GM18861 (cell line): ENCODE measurements around the gene PHACTR1.
"Not testable (repeated sequence)": the region's sequence is repeated elsewhere in the genome, so short reads cannot be mapped to it uniquely, and the experiment has no call there.

Source experiments
- ATAC-seq: cut with Tn5 transposase; IDR thresholded peaks from one replicate; pipeline ENCODE4 v1.9.1; 2021; ENCODE audit not compliant: unreplicated experiment

PHACTR1 gene

DNA sequence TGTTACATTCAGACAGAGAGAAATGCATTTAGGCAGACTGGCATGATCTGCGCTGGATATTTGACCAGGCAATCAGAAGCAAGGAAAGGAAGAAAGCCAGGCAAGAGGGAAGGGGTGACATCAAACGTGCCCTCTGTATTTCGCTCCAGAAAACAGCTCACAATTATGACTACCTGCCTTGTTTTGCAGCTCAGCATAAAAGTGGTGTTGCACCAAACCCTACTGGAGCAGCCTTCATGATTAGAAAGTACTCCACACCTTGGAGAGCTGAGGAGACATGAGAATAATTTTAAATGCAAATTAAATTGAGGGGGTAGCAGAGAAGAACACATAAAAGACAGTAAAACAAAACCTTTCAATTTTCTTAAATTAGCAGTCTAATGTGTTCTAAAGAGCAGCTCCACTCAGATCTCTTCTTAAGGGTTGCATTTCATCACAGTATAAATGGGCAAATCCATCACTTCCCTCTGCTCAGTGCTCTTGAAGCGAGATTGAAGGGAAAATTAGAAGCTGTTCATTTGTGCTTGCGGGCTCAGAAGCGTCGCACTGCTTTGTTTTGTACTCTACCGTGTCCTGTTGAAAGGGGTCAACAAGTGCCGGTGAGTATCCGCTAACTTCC, at the start of gene PHACTR1:
Gene PHACTR1, plus strand, starts transcription at position 470 of the 619 bp plus-strand sequence.
- no peak for ATAC-seq

DNA sequence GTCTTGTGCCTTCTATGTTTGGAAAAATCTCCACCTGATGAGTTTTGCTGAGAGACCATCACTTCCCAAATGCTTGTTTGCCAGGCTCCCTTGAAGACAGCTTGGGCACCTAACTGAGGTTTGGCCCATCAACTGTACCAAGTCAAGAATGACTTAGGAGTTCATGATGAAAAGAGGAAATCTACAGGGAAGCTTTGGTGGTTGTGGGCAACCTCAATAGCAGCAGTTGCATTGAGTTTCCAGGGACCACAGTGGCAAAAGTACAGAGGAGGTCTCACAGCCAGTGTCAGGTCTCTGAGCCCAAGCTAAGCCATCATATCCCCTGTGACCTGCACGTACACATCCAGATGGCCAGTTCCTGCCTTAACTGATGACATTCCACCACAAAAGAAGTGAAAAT, 49.7 kb upstream of the PHACTR1 start:
- ATAC-seq: no peak

DNA sequence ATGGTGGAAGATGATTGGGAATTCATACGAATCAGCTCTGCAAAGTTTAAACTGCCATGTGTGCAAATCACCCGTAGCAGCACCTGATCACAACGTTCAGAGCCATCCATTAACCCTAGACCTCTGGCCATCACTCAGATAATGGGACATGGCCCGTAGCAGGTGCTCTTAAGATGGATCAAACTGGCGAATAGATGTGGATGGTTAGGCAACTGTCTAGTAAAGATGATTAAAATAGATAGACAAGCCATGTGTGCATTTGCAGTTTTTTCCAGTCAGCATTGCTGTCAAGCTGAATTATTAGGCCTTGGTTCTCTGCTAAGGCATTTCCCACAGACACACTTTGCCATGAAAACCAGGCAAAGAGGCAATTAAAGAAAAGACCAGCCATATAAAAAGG, 40.6 kb upstream of the PHACTR1 start:
- no peak for ATAC-seq

DNA sequence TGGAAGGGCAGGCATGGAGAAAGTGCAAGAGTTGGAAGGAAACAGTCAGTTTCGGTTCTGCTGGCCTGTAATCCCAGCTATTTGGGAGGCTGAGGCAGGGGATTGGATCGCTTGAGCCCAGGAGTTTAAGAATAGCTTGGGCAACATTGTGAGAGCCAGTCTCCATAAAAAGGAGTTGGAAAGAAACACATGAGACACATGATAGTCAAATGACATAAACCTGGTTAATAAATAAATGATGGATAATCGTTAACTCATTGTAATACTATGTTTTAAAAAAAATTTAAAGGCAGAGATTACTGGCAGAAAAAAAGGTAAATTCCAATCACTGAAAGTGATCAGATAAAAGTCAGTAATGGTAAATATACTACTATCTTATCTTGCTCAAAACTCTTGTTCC, 37.2 kb upstream of the PHACTR1 start:
- ATAC-seq: no peak

DNA sequence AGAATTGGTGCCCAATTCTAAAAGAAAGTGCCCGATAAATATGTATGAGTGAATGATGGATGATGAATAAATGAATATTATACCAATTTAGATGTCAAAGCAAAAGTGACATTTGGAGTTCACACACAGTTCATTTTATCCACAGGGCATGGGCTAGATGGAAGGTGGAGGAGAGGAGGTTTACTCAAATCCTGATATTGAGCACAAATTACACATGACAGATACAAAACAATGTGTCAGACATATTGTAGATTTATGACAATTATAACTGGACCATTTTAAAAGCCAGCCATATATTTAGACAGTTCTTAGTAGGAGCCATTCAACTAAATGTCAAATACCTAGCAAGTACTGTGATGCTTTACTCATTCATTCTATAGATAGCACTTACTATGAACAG, 23.4 kb upstream of the PHACTR1 start:
- no peak for ATAC-seq

DNA sequence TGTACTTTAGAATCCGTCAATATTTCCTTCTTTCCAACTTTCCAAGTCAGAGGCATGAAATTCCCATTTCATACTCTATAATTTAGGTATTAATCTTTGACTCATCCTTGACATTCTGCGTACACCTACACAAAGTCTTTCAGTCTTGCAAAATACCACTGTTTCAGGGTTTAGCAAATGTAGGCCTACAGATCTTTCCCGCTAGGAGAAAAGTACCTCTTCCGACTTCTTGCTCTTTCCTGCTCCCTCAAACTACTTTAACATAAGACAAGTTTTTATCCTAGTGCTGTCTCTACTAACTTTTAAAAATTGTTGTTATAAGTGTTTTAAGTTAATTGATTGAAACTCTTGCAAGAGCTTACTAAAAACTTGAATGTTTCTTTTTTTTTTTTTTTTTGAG, 18.3 kb upstream of the PHACTR1 start:
- ATAC-seq: no peak

DNA sequence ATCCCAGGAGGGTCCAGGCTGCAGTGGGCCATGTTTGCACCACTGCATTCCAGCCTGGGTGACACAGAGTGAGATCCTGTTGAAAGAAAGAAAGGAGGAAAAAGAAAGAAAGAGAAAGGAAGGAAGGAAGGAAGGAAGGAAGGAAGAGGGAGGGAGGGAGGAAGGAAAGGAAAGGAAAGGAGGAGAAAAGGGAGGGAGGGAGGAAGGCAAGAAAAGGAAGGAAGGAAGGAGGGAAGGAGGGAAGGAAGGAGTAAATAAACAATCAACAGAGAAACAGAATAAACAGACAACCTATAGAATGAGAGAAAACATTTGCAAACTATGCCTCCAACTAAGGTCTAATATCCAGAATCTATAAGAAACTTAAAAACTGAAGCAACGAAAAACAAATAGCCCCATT, 11.6 kb upstream of the PHACTR1 start:
- ATAC-seq: no peak

DNA sequence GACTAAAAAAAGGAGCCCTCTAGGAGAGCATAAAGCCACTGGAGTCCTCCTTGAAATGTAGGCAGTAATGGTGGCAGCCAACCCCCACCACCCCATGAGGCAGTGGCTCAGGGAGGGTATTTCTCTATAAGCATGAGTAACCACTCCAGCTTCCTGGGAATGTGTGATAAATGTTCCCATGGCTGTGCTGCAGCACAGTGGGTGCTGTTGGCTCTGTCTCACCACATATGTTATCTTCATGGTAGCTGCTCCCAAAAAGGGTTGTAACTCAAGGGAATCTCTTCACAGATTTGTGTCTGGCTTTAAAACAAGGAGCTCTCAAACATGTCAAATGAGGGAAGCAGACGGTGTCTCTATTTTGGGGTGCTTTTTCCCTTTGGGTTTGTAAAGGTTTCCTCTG, 7.5 kb upstream of the PHACTR1 start:
- ATAC-seq: no peak

DNA sequence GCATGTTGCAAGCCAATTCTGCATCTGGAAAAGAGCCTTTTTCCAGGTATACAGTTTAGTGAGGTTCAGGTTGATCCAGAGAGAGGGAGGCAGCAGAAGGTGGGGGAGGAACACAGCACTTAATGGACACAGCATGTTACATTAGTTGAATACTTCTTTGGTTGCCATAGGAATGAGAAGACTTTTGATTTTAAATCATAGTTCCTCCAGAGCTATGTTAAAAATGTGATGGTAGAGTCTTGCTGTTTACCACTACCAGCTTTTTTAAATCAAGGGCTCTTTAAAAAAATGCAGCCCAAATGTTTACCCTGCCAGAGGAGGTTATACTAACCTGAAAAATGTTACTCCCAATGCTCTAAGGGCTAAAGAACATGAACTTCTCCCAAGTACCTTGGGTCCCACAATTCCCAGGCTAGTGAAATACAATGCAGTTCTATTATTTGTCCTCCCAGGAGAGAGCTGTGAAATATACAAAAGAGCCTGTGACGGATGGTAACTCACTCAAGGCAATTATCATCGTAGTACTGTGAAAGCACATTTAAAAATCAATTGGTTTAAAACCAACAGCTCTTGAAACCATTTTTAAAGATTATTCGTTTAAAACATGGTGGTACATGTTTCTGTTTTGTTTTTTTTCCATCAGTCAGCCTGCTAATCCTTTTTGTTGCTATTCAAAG, 6.9 kb upstream of the PHACTR1 start:
- no peak for ATAC-seq

DNA sequence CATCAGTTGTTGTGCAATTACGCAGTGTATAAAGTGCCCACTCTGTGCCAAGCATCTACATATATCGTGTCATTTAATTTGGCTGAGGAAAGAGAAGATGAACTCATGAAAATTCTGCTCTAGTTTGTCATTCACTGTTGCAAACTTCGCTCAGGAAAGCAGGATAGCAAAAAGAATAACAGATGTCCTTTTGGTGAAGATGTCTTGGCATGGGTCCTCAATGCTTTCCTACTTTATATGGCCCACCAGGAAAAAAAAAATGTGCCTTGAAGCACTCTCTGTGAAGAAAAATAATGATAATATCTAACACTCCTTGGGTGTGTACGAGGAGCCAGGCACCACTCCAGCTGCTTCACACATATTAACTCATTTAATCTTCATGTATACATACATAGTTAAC, 5.6 kb upstream of the PHACTR1 start:
- ATAC-seq: no peak

DNA sequence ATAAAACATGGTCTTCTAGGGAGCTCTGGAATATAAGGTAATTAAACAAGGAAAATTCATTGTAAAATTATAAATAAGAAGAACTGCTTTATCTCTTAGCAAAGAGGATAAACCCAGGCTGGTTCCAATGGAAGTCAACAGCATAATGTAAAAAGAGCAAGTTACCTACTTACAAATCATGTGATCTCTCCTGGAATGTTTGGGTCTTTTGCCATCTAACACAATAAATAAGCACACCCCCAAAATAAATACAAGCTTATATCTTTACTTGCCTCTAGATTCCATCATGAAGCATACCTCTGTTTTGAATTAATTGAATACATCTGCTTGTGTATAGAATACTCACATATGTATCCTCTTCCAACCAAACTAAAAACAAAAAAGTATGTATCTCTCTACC, 2.5 kb upstream of the PHACTR1 start:
- ATAC-seq: no peak

DNA sequence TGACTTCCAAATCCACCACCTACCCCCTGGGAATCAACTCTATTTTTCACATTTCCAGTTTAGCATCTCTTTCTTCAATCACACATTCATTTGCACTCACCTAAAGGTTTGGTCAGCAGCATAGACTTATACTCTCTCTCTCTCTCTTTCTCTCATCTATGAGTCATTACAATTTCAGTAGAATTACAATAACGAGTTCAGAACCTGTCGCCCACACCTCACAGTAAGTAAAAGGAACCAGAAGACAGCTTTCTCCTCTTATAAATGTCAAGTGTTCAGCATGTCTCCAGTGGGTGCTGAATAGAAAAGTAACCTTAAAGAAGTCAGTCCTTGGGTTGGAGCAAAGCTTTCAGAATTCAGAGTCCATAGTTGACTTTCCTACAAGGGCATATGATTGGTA, 1.1 kb upstream of the PHACTR1 start:
- no peak for ATAC-seq

DNA sequence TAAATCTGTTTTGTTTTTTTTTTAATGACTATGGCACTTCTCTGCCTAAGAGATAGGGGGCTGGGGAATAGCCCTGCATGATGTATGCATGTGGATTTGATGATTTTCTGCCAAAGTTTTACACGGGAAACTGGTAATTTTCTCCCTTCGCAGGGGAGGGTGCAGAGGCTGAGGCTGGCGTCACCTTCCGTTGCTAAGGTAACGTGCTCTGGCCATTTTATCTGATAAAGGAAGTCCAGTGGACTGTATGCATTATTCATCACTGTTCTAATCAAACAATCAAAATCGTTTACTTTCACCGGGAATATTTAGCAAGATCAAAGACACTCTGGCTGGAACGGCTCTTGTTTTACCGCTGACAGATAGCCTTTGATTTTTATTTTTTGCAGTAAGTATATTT, 789 bp downstream of the PHACTR1 start:
- ATAC-seq: no peak

DNA sequence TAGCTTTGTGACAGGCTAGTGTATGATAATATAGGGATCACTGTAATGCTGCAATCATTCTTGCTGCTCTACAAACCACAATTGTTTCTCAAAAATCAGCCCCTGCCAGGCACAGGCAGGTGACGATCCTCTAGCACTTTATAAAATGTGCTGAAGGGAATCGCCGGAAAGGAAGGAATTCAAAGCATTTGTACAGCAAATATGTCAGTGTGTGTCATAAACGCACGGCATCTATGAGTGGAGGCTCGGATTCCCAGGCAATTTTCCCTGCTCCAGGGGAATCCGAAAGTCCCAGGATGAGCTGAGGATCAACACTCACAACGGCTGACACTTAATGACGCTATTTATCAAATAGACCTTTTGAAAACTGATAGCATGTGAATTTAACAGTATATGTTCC, 1.4 kb downstream of the PHACTR1 start:
- no peak for ATAC-seq

DNA sequence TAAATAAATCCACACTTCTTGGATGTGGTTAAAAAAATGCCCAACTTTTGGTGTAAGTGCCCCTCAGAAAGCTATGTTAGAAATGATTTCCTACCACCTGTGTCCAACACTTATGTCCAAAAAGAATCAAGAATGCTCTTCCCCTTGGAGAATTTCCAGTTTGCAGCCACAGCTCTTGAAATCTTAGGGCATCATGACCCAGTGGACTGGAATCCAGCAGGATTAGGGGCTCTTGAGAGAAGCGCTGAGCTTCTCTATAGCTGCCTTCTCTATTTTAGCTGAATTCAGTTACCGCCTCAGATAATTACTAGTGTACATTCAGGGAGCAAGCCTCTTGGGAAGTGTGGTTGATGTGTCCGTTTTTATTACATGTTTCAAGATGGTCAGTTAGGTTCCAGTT, 2.5 kb downstream of the PHACTR1 start:
- no peak for ATAC-seq

DNA sequence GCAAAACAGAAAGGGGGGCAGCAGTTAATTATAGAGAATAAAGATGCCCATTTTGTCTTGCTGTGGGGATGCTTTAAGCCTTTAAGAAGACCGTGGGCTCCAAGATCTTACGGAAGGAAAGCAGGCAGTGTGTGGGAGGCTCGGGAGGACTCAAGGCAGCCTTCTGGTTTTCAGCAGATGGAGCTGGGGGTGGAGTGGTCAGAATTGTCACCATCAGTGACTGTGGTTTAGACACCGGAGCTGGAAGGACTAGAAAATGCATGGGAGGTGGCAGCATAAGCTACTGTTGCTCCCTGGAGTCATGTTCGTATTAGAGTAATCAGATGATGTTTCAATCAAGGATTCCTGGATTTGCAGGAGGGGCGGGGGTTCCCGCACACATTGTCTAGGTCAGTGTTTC, 3.7 kb downstream of the PHACTR1 start:
- no peak for ATAC-seq

DNA sequence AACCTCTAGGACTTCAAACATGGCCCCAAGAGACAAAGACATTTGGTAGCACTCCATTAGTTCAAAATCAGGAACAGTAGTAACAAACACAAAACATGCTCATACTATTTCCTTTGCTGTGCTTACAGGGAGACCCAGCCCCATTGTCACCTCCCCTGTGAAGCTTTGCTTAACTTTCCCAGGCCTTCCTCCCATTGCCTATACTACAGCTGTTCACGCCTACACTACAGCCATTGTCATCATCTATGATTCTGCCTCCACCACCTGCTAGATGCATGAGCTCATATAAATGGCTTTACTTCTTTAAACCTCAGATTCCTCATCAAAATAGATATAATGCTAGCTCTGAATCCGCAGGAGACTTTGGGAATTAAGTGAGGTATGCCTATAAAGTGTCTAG, 8.7 kb downstream of the PHACTR1 start:
- no peak for ATAC-seq

DNA sequence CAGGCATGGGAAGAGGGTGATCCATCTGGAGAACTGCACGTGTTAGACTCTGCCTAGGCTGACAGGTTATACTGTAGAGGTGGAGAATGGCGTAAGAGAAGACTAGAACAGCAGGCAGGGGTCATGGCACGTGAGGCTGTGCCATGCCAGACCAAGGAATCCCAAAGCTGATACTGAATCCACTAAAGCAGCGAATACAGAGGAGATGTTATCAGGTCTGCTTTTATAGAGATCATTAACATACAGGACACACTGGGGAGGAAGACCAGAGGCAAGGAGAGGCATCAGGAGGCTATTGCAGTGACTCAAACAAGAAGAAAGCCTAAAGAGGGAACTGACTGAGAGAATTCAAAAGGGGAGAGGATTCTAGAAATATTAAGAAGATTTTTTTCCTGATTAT, 12.9 kb downstream of the PHACTR1 start:
- ATAC-seq: no peak

DNA sequence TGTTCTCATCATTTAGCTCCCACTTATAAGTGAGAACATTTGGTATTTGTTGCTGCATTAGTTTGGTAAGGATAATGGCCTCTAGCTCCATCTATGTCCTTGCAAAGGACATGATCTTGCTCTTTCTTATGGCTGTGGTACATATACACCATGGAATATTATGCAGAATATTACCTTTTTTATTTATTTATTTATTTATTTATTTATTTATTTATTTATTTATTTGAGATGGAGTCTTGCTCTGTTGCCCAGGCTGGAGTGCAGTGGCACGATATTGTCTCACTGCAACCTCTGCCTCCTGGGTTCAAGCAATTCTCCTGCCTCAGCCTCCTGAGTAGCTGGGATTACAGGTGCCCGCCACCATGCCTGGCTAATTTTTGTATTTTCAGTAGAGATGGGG, 14.2 kb downstream of the PHACTR1 start:
- ATAC-seq: not testable (repeated sequence)

DNA sequence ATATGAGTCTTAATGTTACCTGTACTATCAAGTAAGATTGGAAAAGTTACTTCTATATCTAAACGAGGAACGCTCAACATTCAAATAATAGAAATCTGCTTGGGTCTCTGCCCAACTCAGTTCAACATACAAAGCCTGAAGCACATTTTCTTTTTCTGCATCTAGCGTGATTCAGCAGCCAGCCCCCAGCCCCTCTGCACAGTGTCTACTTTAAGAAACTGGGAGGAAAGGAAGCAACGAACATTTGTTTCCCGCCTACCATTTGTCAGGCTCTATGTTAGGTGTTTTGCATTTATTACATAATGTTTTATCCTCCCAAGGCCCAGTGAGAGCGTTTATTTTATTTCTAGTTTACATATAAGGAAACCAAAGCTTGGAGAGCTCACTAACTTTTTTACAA, 17.3 kb downstream of the PHACTR1 start:
- ATAC-seq: no peak

DNA sequence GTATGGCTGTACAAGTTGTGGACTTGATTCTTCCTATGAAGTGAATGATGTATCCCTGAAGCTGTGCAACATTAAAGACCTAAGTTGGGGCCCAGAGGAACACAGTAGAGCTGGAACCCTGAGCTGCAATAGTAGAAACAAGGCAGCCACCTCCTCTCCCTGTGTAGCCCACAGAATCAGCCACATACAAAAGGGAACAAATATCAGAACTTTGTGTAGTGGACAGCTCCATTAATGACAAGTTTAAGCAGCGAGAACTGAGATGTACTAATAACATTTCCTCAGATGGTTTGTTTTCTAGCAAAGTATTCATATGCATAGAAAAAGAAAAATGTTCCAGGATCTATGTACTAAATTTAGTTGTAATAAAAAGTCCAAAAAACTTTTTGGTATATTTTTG, 19.2 kb downstream of the PHACTR1 start:
- ATAC-seq: no peak

DNA sequence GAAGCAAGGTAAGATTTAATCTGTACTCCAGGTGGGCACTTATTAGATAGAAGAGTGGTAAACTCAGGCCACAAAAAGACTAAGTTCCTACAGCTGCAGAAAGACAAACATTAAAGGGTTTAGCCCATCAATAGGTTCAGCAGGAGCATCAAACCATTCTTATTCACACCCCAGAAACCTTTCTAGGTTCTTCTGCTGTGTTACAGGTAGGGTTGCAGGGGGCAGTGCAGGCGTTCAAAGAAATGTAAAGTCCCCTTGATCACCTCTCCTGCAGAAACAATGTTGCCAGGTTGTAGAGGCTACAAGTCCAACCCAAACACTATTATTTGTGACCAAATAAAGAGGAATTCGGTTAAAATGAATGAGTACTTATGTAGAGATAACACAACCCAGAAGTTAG, 31.8 kb downstream of the PHACTR1 start:
- no peak for ATAC-seq
